Activated naive CD4-positive, alpha-beta T cell treated with anti-CD3 and anti-CD28 coated beads, Interleukin-2, amount 50 U/mL, for 72 hours (primary cell): ENCODE data around the gene STOX1. TPM values are rescaled to one million over a fixed set of nuclear protein-coding genes. Genes with fewer than 3 reads are reported as not detected.

Source experiments
- ATAC-seq, 2 donors: fragments of 150-1000 bp; cut with Tn5 transposase; 2 replicates each; pipeline ENCODE4 v1.10.0; 2021; ENCODE audit warnings: mild to moderate bottlenecking in 2 of 2, moderate library complexity in 2 of 2
- DNase-seq, 2 donors: peaks; one replicate each; pipeline ENCODE4 v3.0.0; 2021 to 2022; ENCODE audit warnings: low spot score in 2 of 2
- H3K27ac Mint-ChIP-seq, 2 donors: one replicate each; pipeline ENCODE4 v1.8.0; 2022; ENCODE audit warnings: mild to moderate bottlenecking in 2 of 2, mixed read lengths in 2 of 2
- H3K36me3 Mint-ChIP-seq, 2 donors: one replicate each; pipeline ENCODE4 v1.8.0; 2022; ENCODE audit warnings: mixed read lengths in 2 of 2
- H3K9me3 Mint-ChIP-seq, 2 donors: one replicate each; pipeline ENCODE4 v1.8.0; 2022; ENCODE audit warnings: mixed read lengths in 2 of 2
- total RNA-seq, 2 donors: library from RNA; stranded (reverse); gene quantifications; one replicate each; pipeline ENCODE4 v1.2.3, GENCODE V29; 2022

The STOX1 gene
- total RNA-seq, 2 donors from 2014 or later: 0.25 to 0.84 TPM

DNA sequence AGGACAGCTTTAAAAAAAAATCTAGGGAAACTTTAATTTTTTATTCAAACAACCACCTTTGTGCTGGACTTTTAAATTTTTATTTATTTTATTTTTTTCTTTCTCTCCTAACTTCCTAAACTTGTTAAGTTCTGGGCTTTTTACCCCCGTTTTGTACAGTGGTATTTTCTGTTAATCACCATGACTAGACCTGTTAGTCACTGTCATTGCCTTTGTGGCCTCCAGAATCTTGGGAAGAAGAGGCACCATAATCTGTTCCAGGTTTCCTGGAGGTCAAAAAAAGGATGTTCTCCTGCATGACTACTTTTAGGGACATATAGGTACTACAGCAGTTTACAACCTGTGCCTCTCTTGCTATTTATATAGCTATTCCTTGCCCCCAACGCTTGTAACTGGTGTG lies 42.7 kb downstream of the STOX1 start:
- ATAC-seq: no peak
- peak overlapping the region in 1 of 2 donors; percentile 49 for H3K27ac Mint-ChIP-seq

DNA sequence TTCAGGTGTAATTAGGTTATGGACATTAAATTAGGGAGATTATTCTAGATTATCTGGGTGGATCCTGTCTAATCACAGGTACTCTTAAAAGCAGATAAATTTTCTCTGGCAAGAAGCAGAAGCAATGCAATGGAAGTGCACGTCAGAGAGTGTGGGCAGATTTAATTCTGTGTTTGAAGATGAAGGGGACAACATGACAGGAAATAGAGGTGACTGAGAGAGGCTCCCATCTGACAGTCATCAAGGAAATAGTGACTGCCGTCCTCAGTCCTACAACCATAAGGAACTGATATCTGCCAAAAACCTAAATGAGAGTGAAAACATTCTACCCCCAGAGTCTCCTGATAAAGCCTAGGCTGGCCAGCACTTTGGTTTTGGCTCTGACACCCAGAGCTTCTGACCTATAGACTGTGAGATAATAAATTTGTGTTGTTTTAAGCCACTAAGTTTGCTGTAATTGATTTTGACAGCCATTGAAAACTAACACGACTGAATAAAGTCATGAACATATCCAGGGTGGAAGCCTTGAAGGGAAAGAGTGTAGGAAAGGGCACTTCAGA lies 43.3 kb downstream of the STOX1 start:
- Mint-ChIP-seq H3K27ac (peak overlapping the region; percentile 7 to 49), H3K9me3 (peaks cover 0 to 13% of the 10 kb centered on the region in 2 donors), H3K36me3 (peaks cover 0 to 6% of the 10 kb centered on the region in 2 donors)
- no peak for DNase-seq
- ATAC-seq: peak; percentile 87 to 92

More for the DNA sequence above, 42.7 kb downstream of the STOX1 start:
- no peak for DNase-seq
- peaks cover 0 to 6% of the 10 kb centered on the region in 2 donors for H3K36me3 Mint-ChIP-seq
- H3K9me3 Mint-ChIP-seq: peaks cover 0 to 13% of the 10 kb centered on the region in 2 donors

DNA sequence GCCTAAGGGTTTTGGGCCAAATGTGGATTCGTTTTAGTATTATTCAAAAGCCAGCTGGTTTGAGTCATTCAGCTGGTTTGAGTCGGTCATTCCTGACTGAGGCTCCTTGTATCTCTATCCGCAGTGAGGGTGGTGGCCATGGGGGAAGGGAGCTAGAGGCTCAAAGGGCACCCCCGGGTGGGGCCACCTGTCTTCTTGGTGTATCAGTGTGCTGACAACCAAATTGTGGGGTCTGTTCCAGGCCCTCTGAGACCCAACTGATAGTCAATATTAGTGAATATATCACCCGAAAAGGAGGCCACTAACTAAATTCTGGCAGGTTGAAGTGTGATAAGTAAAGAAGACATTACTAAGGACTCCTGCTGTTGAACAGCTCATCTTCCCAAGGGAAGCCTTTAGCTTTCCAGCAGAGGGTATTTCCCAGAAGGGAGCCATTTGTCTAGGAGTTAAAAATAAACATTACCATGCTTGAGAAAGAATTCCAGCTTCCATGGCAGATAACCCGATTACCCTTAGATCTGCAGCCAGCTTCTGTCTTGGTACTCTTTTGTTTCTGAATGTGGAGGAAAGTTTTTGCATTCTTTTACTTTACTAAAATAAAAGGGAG lies 43.9 kb downstream of the STOX1 start:
- Mint-ChIP-seq H3K9me3 (peaks cover 0 to 13% of the 10 kb centered on the region in 2 donors), H3K36me3 (peaks cover 0 to 6% of the 10 kb centered on the region in 2 donors), H3K27ac (peak overlapping the region; percentile 7 to 49)
- ATAC-seq: peak; percentile 11 to 49
- no peak for DNase-seq

DNA sequence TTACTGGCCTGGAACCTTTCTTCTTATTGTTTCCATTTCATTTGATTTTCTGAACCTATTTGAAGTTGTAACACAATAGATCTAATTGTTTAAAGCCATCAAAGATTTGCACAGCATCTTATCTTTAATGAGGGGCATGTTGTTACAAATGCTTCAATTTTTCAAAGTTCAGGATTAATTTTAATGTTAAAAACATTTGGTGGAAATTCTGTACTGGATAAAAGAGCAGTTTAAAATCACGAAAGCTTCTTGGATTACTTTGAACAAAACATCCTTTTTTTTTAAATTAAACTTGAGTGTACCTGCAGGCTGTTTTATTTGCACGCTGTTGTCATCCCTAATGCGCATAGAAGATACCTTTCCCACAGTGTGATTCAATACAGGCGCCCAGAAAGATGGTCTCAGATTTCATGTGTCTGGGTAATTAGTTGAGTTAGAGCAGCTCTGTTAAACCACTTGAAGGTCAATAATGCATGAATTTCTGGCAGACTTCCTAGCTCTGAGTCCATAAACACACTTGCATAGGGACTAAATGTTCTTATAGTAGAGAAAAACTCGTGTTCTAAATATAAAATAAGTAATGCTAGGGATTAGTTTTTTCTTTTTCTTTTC lies 44.5 kb downstream of the STOX1 start:
- peaks cover 0 to 13% of the 10 kb centered on the region in 2 donors for H3K9me3 Mint-ChIP-seq
- no peak overlapping the region for H3K27ac Mint-ChIP-seq
- no peak for ATAC-seq
- peaks cover 0 to 6% of the 10 kb centered on the region in 2 donors for H3K36me3 Mint-ChIP-seq
- DNase-seq: no peak

DNA sequence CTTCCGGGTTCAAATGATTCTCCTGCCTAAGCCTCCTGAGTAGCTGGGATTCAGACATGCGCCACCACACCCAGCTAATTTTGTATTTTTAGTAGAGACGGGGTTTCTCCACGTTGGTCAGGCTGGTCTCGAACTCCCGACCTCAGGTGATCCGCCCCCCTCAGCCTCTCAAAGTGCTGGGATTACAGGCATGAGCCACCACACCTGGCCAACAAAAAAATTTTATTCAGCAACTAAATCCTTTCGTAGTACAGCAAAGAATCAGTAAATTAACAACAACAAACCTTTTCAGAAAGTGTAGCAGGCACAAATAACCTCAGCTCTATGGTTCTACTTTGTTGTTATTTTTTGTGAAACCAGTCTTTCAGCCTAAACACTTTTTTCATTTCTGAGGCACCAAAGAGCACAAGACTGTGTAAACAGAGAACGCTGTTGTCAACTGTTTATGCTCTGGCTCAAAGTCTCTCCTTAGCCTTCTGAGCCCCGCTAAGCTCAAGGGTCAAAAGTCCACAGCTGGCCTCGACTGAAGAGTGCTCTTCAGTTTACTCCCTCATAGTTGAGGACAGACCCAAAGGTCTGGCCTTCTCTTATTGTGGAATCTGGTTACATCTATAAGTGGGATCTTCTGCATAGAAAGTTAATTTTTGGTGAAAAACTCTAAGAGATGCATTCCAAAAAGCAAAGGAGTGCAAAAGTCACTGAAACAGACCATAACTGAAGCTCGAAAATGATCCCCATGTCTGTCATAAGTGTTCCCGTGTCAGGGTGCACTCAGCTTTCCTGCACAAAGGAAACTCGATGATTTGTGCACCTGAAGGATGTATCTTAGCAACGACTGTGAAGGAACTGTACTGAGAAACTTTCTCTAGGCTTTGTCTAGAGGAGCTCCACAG lies 49.2 kb downstream of the STOX1 start:
- no peaks in the 10 kb centered on the region for H3K9me3 Mint-ChIP-seq
- H3K27ac Mint-ChIP-seq: no peak overlapping the region
- H3K36me3 Mint-ChIP-seq: no peaks in the 10 kb centered on the region

DNA sequence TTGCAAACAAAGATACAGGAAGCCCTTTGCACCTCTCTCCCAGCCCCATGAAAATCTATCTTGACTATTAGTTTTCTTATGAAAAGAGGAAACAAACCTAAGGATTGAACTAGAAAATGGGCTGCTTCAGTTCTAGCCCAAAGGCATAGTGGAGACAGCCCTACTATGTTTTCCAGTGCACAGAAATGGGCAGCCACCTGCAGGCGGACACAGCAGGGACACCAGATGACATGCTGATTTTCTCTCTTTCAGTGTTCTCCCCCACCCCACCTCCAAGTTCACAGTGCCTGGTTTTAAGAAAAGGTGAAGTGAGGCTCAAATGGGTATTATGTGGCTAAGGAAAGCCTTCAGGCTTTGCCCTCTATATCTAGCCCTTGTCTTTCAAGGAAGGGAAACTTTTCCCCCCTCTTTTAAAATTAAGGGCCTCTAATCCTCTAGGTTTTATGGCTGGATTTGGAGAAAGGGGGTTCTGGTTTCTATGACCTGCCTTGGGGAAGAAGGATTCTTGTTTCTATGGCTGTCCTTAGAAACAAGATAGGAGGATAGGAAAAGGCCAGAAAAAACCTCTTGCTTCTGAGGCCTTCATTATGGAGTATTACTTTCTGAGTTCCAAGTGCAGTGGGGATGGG lies 50.3 kb downstream of the STOX1 start:
- no peak overlapping the region for H3K27ac Mint-ChIP-seq
- no peaks in the 10 kb centered on the region for H3K9me3 Mint-ChIP-seq
- DNase-seq: no peak
- ATAC-seq: no peak
- H3K36me3 Mint-ChIP-seq: no peaks in the 10 kb centered on the region

More for the DNA sequence above, 49.2 kb downstream of the STOX1 start:
- DNase-seq: no peak
- no peak for ATAC-seq

DNA sequence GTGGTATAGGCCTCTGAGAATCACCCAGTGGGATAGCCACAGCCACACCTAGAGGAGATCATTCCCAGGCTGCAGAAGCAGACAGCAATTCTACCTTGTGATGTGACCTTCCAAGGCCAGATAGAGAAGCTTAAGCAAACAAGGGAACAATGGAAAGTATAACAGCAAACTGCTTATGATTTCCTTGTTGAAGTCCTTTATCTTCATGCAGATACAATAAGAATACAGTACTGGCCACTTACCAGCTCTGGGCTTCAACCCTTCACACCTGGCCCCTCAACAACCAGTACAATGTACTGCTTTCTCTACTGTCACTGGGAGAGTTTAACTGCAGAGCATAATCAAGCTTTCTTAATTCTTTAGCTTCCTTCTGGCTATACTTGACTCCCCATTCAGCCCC lies 51.2 kb downstream of the STOX1 start:
- ATAC-seq (no peak), DNase-seq (no peak)
- Mint-ChIP-seq H3K27ac (no peak overlapping the region), H3K9me3 (no peaks in the 10 kb centered on the region), H3K36me3 (no peaks in the 10 kb centered on the region)

DNA sequence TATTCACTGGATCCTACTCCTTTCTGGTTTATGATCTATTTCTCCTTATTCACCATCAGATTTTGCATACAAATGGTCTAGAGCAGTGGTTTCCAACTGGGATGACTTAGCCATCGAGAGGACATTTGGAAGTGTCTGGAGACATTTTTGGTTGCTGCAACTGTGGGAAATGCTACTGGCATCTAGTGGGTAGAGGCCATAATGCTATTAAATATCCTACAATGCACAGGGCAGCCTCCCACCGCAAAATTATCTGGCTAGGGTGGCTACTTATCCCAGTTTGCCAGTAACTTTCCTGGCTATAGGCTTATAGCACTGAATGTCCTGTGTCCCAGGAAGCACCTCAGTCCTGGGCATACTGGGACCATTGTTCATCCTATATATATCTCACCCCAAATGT lies 52.3 kb downstream of the STOX1 start:
- no peak for DNase-seq
- Mint-ChIP-seq H3K36me3 (no peaks in the 10 kb centered on the region), H3K9me3 (no peaks in the 10 kb centered on the region), H3K27ac (no peak overlapping the region)
- ATAC-seq: no peak

DNA sequence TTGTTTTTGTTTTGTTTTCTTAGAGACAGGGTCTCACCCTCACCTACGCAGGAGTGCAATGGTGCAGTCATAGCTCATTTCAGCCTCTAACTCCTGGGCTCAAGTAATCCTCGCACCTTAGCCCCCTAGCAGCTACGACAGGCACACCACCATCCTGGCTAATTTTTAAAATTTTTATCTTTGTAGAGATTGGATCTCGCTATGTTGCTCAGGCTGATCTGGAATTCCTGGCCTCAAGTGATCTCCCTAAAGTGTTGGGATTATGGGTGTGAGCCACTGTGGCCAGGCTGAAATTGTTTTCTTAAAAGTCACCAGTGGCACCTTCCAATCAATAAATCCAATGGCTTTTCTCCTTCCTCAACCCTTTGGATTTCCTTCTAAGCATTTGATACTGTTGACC lies 52.9 kb downstream of the STOX1 start:
- H3K27ac Mint-ChIP-seq: no peak overlapping the region

DNA sequence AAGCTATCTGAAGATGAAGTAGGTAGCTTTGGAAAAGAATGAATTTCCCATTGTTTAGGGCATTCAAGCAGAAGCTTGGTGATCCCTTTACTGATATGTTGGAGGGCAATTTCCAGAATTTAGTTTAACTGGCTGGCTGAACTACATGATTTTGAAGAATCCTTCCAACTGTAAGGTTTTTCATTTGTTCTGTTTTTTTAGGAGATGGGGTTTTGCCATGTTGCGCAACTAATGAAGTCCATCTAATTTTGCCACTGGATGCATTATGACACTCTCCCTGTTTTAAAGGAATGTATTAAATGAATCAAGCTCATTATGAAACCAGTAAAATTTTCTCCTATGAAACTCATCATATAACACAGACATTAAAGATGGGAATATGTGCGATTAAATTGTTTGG lies 67.7 kb downstream of the STOX1 start:
- H3K27ac Mint-ChIP-seq: no peak overlapping the region
- H3K9me3 Mint-ChIP-seq: no peaks in the 10 kb centered on the region
- no peak for DNase-seq
- no peaks in the 10 kb centered on the region for H3K36me3 Mint-ChIP-seq
- no peak for ATAC-seq

More for the DNA sequence above, 52.9 kb downstream of the STOX1 start:
- Mint-ChIP-seq H3K9me3 (no peaks in the 10 kb centered on the region), H3K36me3 (no peaks in the 10 kb centered on the region)
- ATAC-seq (no peak), DNase-seq (no peak)

DNA sequence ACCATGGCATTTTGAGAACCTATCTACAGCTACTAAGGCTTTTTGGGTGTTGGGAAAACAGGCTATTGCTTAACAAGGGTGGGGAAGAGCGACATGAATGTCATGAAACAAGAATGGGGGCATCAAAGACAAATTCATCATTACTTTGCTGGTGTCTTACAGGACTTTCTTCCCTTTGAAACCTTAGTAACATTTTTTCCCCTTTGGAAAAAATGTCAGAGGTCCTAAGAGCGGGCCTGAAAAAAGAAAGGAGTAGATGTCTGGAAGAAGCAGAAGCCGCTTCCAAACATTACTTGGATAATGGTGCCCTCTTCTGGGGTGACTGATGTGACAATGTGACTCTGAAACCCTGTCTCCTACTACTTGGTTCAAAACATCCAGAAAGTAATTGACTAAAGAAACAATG lies 70.0 kb downstream of the STOX1 start:
- H3K36me3 Mint-ChIP-seq: peaks cover 8 to 12% of the 10 kb centered on the region in 2 donors
- ATAC-seq (no peak), DNase-seq (peak in 1 of 2 donors; percentile 41)
- no peak overlapping the region for H3K27ac Mint-ChIP-seq
- no peaks in the 10 kb centered on the region for H3K9me3 Mint-ChIP-seq

DNA sequence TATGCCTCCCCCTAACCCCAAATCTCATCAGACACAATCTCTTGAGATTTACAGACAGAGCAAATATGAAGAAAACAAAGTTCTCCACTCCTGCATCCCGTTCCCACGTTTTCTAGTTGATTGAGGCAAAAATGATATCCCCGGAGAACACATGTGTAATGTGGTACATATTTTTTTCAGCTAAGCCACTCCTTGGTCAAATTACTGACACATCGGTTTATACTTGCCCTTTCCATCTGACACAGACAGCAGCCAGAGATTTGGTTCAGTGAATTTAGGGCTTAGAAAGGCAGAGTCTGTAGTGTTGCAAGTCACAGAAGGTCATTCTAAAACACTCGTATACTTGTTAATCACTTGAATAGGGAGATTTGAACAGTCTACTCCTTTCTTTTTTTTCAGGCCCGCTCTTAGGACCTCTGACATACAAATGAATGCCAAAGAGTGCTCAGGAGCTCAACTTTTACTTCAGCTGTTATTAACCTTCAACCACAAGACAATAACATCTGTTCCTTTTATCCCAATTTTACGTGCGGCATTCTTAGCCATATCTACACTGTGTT lies 71.9 kb downstream of the STOX1 start:
- Mint-ChIP-seq H3K9me3 (no peaks in the 10 kb centered on the region), H3K36me3 (peaks cover 18 to 24% of the 10 kb centered on the region in 2 donors), H3K27ac (peak overlapping the region in 1 of 2 donors; percentile 95)
- no peak for ATAC-seq
- no peak for DNase-seq

DNA sequence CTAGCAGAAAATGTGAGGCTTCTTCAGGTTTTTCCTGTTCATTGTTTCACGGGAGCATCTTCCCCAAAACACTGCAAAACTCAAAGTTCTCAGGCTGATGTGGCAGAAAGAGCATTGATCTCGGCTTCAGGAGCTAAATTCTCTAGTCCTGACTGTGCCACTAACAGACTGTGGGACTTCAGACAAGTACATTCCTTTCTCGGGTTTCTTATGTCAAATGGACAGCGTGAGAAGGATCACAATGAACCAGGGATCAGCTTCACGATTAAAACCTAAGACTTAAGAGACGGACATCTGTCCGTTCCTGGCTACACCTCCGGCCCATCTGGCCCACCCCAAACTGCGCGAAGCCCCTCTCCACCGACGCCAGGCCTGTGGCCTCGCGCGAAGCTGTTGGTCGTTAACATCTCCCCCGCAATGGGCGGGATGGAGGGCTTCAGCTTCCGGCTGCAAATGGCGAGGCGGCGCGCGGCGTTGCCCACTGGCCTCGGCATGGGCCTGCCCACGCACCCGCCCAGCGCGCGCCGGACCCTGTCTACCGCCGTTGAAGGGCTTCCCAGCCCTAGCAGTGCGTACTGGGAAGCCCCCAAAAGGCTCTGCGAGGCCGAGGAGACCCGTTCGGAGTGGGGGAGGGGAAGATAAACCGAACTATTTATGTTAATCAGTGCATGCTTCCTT lies 73.2 kb downstream of the STOX1 start:
- Mint-ChIP-seq H3K9me3 (no peaks in the 10 kb centered on the region), H3K27ac (peak overlapping the region; percentile 95 to 99), H3K36me3 (peaks cover 21 to 30% of the 10 kb centered on the region in 2 donors)
- DNase-seq (no peak), ATAC-seq (peak; percentile 53 to 67)

DNA sequence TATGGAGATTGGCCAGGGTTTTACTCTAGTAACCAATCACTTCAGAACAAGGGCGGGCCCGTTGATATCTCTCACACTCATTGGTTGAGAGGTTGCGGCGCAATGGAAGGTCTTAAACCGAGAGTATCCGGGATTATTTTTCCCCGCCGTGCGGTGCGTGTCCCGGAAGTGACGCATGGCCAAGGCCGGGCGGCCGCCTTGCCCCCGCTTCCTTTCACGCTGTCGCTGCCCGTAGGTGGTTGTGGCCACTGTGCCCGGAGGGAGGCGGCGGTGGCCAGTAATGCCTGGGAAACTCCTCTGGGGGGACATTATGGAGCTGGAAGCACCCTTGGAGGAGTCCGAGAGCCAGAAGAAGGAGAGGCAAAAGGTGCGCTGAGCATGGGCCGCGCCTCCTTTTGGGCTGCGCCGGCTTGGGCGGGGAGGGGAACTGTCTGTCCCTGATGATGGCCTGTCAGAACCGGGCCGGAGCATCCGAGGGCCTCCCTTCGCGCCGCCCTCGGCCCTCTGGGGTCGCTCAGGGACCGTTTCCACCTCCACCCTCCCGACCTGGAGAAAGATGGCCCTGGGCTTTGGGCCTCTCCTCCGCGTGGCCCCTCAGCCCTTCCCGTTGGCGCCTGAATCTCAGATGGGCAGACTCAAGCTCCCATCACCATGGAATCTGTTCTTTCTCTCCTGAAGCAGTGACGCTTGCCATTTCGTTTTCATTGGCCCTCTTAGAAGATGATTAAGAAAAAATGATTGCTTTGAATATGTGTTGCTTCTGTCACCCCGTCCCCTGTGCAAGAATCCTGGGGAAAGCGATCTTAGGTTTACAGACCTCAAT lies 74.0 kb downstream of the STOX1 start, which contains the start of gene DDX50:
Gene DDX50, plus strand, starts transcription at position 211 of the 823 bp plus-strand sequence. Its CDS starts 70 bp downstream, at position 281.
- DNase-seq (peak; percentile 91 to 98), ATAC-seq (peak; percentile 95 to 96)
- H3K27ac Mint-ChIP-seq: peak within 1 kb of the TSS; percentile 95 to 99
- no peaks in the 10 kb centered on the region for H3K9me3 Mint-ChIP-seq
- H3K36me3 Mint-ChIP-seq: peaks cover 23 to 34% of the 10 kb centered on the region in 2 donors

DNA sequence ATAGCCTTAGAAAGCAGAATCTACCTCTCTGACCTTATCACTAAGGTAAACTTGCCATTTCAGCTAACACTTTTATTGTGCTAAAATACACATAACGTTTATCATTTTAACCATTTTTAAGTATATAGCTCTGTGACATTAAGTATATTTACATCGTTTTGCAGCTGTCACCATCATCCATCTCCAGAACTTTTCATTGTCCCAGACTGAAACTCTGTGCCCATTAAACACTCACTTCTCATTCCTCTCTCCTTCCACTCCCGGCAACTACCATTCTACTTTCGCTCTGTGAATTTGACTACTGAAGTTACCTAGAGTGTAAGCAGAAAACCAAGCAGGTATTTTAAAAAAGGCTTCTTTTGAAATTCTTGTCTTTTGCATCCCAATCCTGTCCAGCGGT lies 75.1 kb downstream of the STOX1 start:
- peaks cover 31 to 44% of the 10 kb centered on the region in 2 donors for H3K36me3 Mint-ChIP-seq
- ATAC-seq: no peak
- H3K9me3 Mint-ChIP-seq: no peaks in the 10 kb centered on the region
- no peak for DNase-seq
- peak overlapping the region; percentile 76 to 95 for H3K27ac Mint-ChIP-seq
